ENCODE results near the gene EPB41L2. TPM values are rescaled to one million over a fixed set of nuclear protein-coding genes. Genes with fewer than 3 reads are reported as not detected.

Gene EPB41L2
- total and polyA plus RNA-seq, 2 donors from 2014 or later, result 19.6 to 111 TPM

GRCh38 chr6:130851026-130851425 is 212.0 kb downstream of the EPB41L2 start:
- DNase-seq, result no peak
- no peaks in the 10 kb centered on the region for H3K9me3 ChIP-seq (ENCODE audit: control insufficient read depth in 2 of 3, insufficient read depth in 1 of 3, low read length in 3 of 3)
- no peak for TF ChIP-seq CTCF (IDR thresholded peaks at IDR 0.05; ENCODE audit: borderline replicate concordance, extremely low read depth, insufficient read depth)
- H3K27me3 ChIP-seq (ENCODE audit: control insufficient read depth, insufficient read depth, low read length), result no peaks in the 10 kb centered on the region
- H3K4me1 ChIP-seq (ENCODE audit: control insufficient read depth in 2 of 3, insufficient read depth in 2 of 3, low read depth in 1 of 3, low read length in 3 of 3), result no peaks in the 10 kb centered on the region
- no peak overlapping the region for H3K9ac ChIP-seq (ENCODE audit: low read length in 3 of 3)
- no peak for FAIRE-seq
- H3K27ac ChIP-seq (ENCODE audit: low read depth in 2 of 2, low read length in 2 of 2), result no peak overlapping the region
- no peaks in the 10 kb centered on the region for H3K36me3 ChIP-seq (ENCODE audit: control insufficient read depth in 2 of 3, insufficient read depth in 3 of 3, low read length in 3 of 3)
- intact Hi-C loops (cut with DNase I), result no loop called here
- H3K4me3 ChIP-seq (ENCODE audit: low read length in 3 of 3), result no peak overlapping the region

- H3K36me3 ChIP-seq (ENCODE audit: control insufficient read depth in 2 of 3, insufficient read depth in 3 of 3, low read length in 3 of 3), result no peaks in the 10 kb centered on the region
- TF ChIP-seq CTCF (IDR thresholded peaks at IDR 0.05; ENCODE audit: borderline replicate concordance, extremely low read depth, insufficient read depth), result no peak
- DNase-seq (peak in 1 of 5 donors; percentile 37), FAIRE-seq (no peak)
- no peaks in the 10 kb centered on the region for H3K4me1 ChIP-seq (ENCODE audit: control insufficient read depth in 2 of 3, insufficient read depth in 2 of 3, low read depth in 1 of 3, low read length in 3 of 3)
- no peaks in the 10 kb centered on the region for H3K27me3 ChIP-seq (ENCODE audit: control insufficient read depth, insufficient read depth, low read length)
- no peaks in the 10 kb centered on the region for H3K9me3 ChIP-seq (ENCODE audit: control insufficient read depth in 2 of 3, insufficient read depth in 1 of 3, low read length in 3 of 3)
- no peak overlapping the region for H3K9ac ChIP-seq (ENCODE audit: low read length in 3 of 3)
- no peak overlapping the region for H3K4me3 ChIP-seq (ENCODE audit: low read length in 3 of 3)
- intact Hi-C loops (cut with DNase I), result no loop called here
- H3K27ac ChIP-seq (ENCODE audit: low read depth in 2 of 2, low read length in 2 of 2), result no peak overlapping the region
These were observed 213.5 kb downstream of the EPB41L2 start for GRCh38 chr6:130849594-130849993.

GRCh38 chr6:130848945-130849344 is 214.1 kb downstream of the EPB41L2 start:
- Histone ChIP-seq H3K27me3 (ENCODE audit: control insufficient read depth, insufficient read depth, low read length) (no peaks in the 10 kb centered on the region), H3K36me3 (ENCODE audit: control insufficient read depth in 2 of 3, insufficient read depth in 3 of 3, low read length in 3 of 3) (no peaks in the 10 kb centered on the region), H3K27ac (ENCODE audit: low read depth in 2 of 2, low read length in 2 of 2) (no peak overlapping the region), H3K4me3 (ENCODE audit: low read length in 3 of 3) (no peak overlapping the region), H3K9me3 (ENCODE audit: control insufficient read depth in 2 of 3, insufficient read depth in 1 of 3, low read length in 3 of 3) (no peaks in the 10 kb centered on the region), H3K9ac (ENCODE audit: low read length in 3 of 3) (no peak overlapping the region), H3K4me1 (ENCODE audit: control insufficient read depth in 2 of 3, insufficient read depth in 2 of 3, low read depth in 1 of 3, low read length in 3 of 3) (no peaks in the 10 kb centered on the region)
- FAIRE-seq (no peak), DNase-seq (no peak)
- intact Hi-C loops (cut with DNase I), result no loop called here
- no peak for TF ChIP-seq CTCF (IDR thresholded peaks at IDR 0.05; ENCODE audit: borderline replicate concordance, extremely low read depth, insufficient read depth)

All from kidney (tissue), 14 donors.